ENCODE measurements around the gene EID1. TPM values are rescaled to one million over a fixed set of nuclear protein-coding genes. Genes with fewer than 3 reads are reported as not detected.

The EID1 gene
- total and polyA plus RNA-seq, 2 donors (not counting 3 experiments of a cell fraction or from before 2014, with no cell fraction given), result 146 to 155 TPM

DNA sequence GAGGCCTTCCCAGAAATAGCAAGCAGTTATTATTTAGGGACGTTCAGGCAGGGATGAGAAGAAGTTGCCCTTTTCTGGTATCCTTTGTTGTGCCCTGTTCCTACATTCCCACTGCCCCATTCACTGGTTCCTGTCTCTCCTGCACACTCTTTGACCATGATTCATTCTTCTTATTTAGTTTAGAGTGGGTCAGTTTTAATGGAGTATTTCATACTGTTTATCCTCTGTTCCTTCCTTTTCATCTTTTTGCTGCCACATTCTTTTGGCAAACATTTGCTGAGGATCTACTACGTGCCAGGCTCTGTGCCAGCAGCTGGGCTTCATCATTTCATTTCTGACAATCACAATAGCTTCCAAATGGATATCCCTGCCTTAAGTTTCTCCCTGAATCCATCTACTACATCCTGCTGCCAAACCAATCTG lies 11.8 kb upstream of the EID1 start:
- H3K36me3 ChIP-seq (ENCODE audit: control insufficient read depth in 2 of 2, extremely low read depth in 1 of 2, insufficient read depth in 2 of 2, low read length in 2 of 2), result no peaks in the 10 kb centered on the region
- no peaks in the 10 kb centered on the region for H3K27me3 ChIP-seq (ENCODE audit: control insufficient read depth in 2 of 2, insufficient read depth in 2 of 2, low read length in 2 of 2)
- dilution Hi-C loops (cut with MboI; ENCODE audit: extremely low pct_ligation_motif_present, low sequenced_read_pairs), result no loop called here
- intact Hi-C loops (cut with micrococcal nuclease), result no loop called here
- ChIA-PET CTCF (interaction anchor here (1.5 to 3.1 kb wide), 2 partner anchors 280 to 1279 kb away, joined by 12 to 13 read pairs; no protein-coding TSS in a partner anchor), POLR2A (no interaction called here)
- no peaks in the 10 kb centered on the region for H3K79me2 ChIP-seq (ENCODE audit: control insufficient read depth, insufficient read depth, low read length)
- no peaks in the 10 kb centered on the region for H3K9me3 ChIP-seq (replicated peaks; ENCODE audit: control insufficient read depth, insufficient read depth, low read length)
- FAIRE-seq (no peak), DNase-seq (ENCODE audit: low read depth, low spot score) (no peak)
- H3K27ac ChIP-seq (ENCODE audit: insufficient read depth, low read depth, low read length), result no peak overlapping the region
- no peak overlapping the region for H3K4me3 ChIP-seq (replicated peaks in 1 of 3; ENCODE audit: insufficient read depth in 1 of 3, low read depth in 1 of 3, low read length in 3 of 3)
- no peak overlapping the region for H3K9ac ChIP-seq (replicated peaks; ENCODE audit: extremely low read depth, insufficient read depth, low read length)
- no peak for TF ChIP-seq JUN (IDR thresholded peaks at IDR 0.05; ENCODE audit: borderline replicate concordance, insufficient read depth, insufficient read length, low read depth)
- TF ChIP-seq, protein P1, sequence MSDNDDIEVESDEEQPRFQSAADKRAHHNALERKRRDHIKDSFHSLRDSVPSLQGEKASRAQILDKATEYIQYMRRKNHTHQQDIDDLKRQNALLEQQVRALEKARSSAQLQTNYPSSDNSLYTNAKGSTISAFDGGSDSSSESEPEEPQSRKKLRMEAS (IDR thresholded peaks at IDR 0.05; ENCODE audit: insufficient read depth, insufficient read length), result no peak
- TF ChIP-seq MYC (IDR thresholded peaks at IDR 0.05; ENCODE audit: low read depth, low read length), result no peak
- TF ChIP-seq, protein P2, sequence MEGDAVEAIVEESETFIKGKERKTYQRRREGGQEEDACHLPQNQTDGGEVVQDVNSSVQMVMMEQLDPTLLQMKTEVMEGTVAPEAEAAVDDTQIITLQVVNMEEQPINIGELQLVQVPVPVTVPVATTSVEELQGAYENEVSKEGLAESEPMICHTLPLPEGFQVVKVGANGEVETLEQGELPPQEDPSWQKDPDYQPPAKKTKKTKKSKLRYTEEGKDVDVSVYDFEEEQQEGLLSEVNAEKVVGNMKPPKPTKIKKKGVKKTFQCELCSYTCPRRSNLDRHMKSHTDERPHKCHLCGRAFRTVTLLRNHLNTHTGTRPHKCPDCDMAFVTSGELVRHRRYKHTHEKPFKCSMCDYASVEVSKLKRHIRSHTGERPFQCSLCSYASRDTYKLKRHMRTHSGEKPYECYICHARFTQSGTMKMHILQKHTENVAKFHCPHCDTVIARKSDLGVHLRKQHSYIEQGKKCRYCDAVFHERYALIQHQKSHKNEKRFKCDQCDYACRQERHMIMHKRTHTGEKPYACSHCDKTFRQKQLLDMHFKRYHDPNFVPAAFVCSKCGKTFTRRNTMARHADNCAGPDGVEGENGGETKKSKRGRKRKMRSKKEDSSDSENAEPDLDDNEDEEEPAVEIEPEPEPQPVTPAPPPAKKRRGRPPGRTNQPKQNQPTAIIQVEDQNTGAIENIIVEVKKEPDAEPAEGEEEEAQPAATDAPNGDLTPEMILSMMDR (IDR thresholded peaks at IDR 0.05; ENCODE audit: extremely low read depth in 1 of 2, insufficient read depth in 1 of 2, low read depth in 1 of 2, low read length in 2 of 2), result no peak
- TF ChIP-seq EZH2 (IDR thresholded peaks at IDR 0.05; ENCODE audit: borderline replicate concordance, low read depth, low read length, severe bottlenecking), result no peak
- TF ChIP-seq POLR2A (IDR thresholded peaks at IDR 0.05; ENCODE audit: low read depth, low read length), result no peak
- peak; percentile 30 for TF ChIP-seq FOS (IDR thresholded peaks at IDR 0.05; ENCODE audit: borderline replicate concordance, insufficient read depth, low read length)
- peak overlapping the region; percentile 69 for H2AFZ ChIP-seq (ENCODE audit: low read depth, low read length)
- H3K4me1 ChIP-seq (ENCODE audit: control insufficient read depth, extremely low read depth, insufficient read depth, low read length), result peaks cover 12% of the 10 kb centered on the region
- no peaks in the 10 kb centered on the region for H3K9me1 ChIP-seq (replicated peaks; ENCODE audit: control insufficient read depth, extremely low read depth, insufficient read depth, low read length)
- no peak overlapping the region for H3K4me2 ChIP-seq (ENCODE audit: insufficient read depth, low read length)
- BruUV-seq (replicated peaks), result no TSS peak
- no peaks in the 10 kb centered on the region for H4K20me1 ChIP-seq (replicated peaks; ENCODE audit: control insufficient read depth, extremely low read depth, insufficient read depth, low read length)
